GM12891 (cell line): ENCODE data around the gene PLPP7.
"Not testable (repeated sequence)": the region's sequence is repeated elsewhere in the genome, so short reads cannot be mapped to it uniquely, and the experiment has no call there.

Experiments used
- DNase-seq: peaks from one replicate; pipeline ENCODE4 v3.0.0; 2011; ENCODE audit warnings: low spot score; ENCODE audit not compliant: insufficient read length
- FAIRE-seq: peaks from 2 replicates; lab custom pipeline; 2011; peaks lifted over from hg19 to GRCh38; lab: Jason Lieb, UNC
- PAX5 ChIP-seq: IDR thresholded peaks from 2 replicates; pipeline ENCODE4 v1.6.1; 2011; ENCODE audit warnings: low read length, moderate library complexity, mild to moderate bottlenecking; ENCODE audit not compliant: insufficient read depth, severe bottlenecking
- POLR2A ChIP-seq: IDR thresholded peaks from 2 replicates; pipeline ENCODE4 v1.6.1; 2011; ENCODE audit warnings: low read depth, low read length, control low read depth
- POLR2AphosphoS5 ChIP-seq: IDR thresholded peaks from 2 replicates; pipeline ENCODE4 v1.6.1; 2011; ENCODE audit warnings: low read depth, low read length, control low read depth
- POU2F2 ChIP-seq: IDR thresholded peaks from 2 replicates; pipeline ENCODE4 v1.6.1; 2011; ENCODE audit warnings: low read depth, mild to moderate bottlenecking, control low read depth, low read length, moderate library complexity
- SPI1 ChIP-seq: IDR thresholded peaks from 2 replicates; pipeline ENCODE4 v1.6.1; 2011; ENCODE audit warnings: low read depth, low read length, control low read depth
- TAF1 ChIP-seq: IDR thresholded peaks from 2 replicates; pipeline ENCODE4 v1.6.1; 2011; ENCODE audit warnings: low read depth, low read length, control low read depth

Gene PLPP7

DNA sequence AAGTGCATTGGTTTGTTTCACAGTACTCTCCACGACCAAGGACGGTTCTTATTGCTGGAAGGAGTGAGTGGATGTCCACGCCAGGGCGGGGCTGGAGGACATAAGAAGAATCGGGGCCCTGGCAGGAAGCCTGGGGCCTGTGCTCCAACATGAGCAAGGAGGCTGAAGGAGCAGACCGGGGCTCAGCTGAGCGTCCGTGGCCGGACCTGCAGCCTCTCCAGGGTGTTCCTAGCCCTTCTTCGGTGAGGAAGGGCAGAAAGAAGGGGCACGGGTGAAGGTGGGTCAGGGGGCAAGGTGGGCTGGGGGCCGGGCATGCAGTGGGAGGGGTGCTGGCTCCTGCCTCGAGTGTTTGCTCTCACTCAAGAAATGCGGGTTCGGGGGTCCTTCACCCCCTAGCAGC is 31.3 kb upstream of the PLPP7 start:
- TF ChIP-seq POLR2A, result no peak
- no peak for TF ChIP-seq SPI1
- no peak for TF ChIP-seq POLR2AphosphoS5
- no peak for TF ChIP-seq POU2F2
- TF ChIP-seq TAF1, result no peak
- TF ChIP-seq PAX5, result no peak
- DNase-seq (no peak), FAIRE-seq (no peak)

GRCh38 chr9:131258698-131259431 is 30.7 kb upstream of the PLPP7 start:
- FAIRE-seq (no peak), DNase-seq (no peak)
- TF ChIP-seq SPI1 (no peak), PAX5 (no peak), POLR2AphosphoS5 (no peak), POLR2A (no peak), POU2F2 (no peak), TAF1 (no peak)

- no peak for TF ChIP-seq PAX5
- TF ChIP-seq POLR2A, result no peak
- no peak for TF ChIP-seq SPI1
- TF ChIP-seq TAF1, result no peak
- TF ChIP-seq POLR2AphosphoS5, result no peak
- no peak for TF ChIP-seq POU2F2
- FAIRE-seq, result no peak
Observed at GRCh38 chr9:131259432-131259898, 30.1 kb upstream of the PLPP7 start.

DNA sequence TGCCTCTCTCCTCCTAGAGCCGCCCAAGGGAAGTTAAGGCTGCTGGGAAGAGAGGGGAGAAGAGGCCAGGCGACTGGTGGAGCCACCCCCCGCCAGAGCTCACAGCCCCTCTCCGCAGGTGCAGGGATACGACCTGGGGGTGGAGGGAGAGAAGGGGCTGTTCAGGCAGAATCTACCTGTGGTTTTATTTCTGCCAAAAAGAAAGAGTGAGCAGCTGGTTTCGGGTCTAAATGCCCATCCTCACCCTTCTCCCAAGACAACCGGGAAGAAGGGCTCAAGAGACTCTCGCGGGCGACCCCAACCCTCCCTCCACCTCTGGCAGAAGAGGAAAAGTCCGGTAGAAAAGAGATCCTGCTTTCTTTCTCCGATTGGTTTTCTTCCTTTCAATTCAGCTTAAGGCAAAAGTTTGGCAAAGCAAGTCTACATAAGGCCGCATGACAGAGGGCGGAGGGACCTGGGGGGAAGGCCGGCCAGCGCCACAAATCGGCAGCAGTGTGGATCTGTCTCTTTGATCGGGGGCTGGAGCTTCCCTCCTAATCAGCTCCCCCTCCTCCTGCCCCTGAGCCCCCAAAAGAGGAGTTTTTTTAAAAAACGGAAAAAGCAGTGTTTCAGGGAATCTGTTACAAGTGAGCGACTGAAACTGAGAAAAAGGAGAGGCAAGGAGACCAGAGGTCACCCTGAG is 29.5 kb upstream of the PLPP7 start:
- no peak for TF ChIP-seq POLR2AphosphoS5
- no peak for TF ChIP-seq TAF1
- TF ChIP-seq SPI1, result no peak
- no peak for TF ChIP-seq PAX5
- no peak for TF ChIP-seq POU2F2
- TF ChIP-seq POLR2A, result no peak
- FAIRE-seq (no peak), DNase-seq (no peak)

More at GRCh38 chr9:131259432-131259898, 30.1 kb upstream of the PLPP7 start:
- DNase-seq, result no peak

- no peak for DNase-seq
- no peak for FAIRE-seq
- TF ChIP-seq POLR2A, result no peak
- no peak for TF ChIP-seq TAF1
- no peak for TF ChIP-seq PAX5
- no peak for TF ChIP-seq POLR2AphosphoS5
- no peak for TF ChIP-seq POU2F2
- TF ChIP-seq SPI1, result no peak
Observed at GRCh38 chr9:131260751-131261452, 28.6 kb upstream of the PLPP7 start.

DNA sequence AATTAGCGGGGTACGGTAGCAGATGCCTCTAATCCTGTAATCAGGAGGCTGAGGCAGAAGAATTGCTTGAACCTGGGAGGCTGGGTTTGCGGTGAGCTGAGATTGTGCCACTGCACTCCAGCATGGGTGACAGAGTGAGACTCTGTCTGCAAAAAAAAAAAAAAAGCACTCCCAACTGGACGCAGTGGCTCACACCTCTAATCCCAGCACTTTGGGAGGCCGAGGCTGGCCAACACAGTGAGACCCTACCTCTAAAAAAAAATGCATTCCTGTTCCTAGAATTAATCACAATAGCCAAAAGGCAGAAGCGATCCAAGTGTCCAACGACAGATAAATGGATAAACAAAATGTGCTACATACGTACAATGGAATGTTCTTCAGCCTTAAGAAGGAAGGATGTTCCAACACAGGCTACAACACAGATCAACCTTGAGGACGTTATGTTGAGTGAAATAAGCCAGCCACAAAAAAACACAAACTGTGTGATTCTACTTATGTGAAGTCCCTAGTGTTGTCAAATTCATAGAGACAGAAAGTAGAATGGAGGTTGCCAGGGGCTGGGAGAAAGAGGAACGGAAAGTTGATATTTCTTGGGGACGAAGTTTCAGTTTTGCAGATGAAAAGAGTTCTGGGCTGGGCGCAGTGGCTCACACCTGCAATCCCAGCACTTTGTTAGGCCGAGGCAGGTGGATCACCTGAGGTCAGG is 27.0 kb upstream of the PLPP7 start:
- TF ChIP-seq SPI1, result peak; percentile 95
- no peak for TF ChIP-seq POU2F2
- no peak for TF ChIP-seq TAF1
- DNase-seq (no peak), FAIRE-seq (peak; percentile 89)

DNA sequence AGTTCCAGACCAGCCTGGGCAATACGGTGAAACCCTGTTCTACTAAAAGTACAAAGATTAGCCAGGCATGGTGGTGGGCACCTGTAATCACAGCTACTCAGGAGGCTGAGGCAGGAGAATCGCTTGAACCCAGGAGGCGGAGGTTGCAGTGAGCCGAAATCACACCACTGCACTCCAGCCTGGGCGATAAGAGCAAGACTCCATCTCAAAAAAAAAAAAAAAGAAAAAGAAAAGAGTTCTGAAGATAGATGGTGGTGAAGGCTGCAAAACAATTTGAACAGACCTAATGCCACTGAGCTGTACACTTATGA is 26.5 kb upstream of the PLPP7 start:
- FAIRE-seq, result peak; percentile 5
- DNase-seq, result not testable (repeated sequence)

GRCh38 chr9:131263701-131264100 is 25.8 kb upstream of the PLPP7 start:
- DNase-seq (no peak), FAIRE-seq (no peak)
- TF ChIP-seq POLR2AphosphoS5 (no peak), POLR2A (no peak), PAX5 (no peak), POU2F2 (no peak), SPI1 (no peak), TAF1 (no peak)

- DNase-seq, result no peak
- TF ChIP-seq POLR2AphosphoS5, result no peak
- no peak for TF ChIP-seq POLR2A
- no peak for TF ChIP-seq SPI1
- TF ChIP-seq PAX5, result no peak
- TF ChIP-seq POU2F2, result no peak
- TF ChIP-seq TAF1, result no peak
- FAIRE-seq, result no peak
Observed at GRCh38 chr9:131264231-131264630, 25.3 kb upstream of the PLPP7 start.
